SK-N-MC (cell line): ENCODE data around the gene MAP6.

ENCODE experiments used
- EZH2 ChIP-seq: fragments of 200-600 bp; sonication (generic); IDR thresholded peaks from one replicate; pipeline ENCODE4 v1.6.1; 2017; ENCODE audit warnings: antibody characterized with exemption
- FOXP2 ChIP-seq: optimal IDR thresholded peaks from 2 replicates; pipeline ENCODE3; 2011; ENCODE audit warnings: mild to moderate bottlenecking, moderate library complexity; ENCODE audit not compliant: insufficient read depth; ENCODE audit errors: extremely low read length, control extremely low read depth
- POLR2AphosphoS5 ChIP-seq: IDR thresholded peaks from 2 replicates; pipeline ENCODE4 v1.6.1; 2012; ENCODE audit warnings: mild to moderate bottlenecking, low read depth, low read length, borderline replicate concordance

DNA sequence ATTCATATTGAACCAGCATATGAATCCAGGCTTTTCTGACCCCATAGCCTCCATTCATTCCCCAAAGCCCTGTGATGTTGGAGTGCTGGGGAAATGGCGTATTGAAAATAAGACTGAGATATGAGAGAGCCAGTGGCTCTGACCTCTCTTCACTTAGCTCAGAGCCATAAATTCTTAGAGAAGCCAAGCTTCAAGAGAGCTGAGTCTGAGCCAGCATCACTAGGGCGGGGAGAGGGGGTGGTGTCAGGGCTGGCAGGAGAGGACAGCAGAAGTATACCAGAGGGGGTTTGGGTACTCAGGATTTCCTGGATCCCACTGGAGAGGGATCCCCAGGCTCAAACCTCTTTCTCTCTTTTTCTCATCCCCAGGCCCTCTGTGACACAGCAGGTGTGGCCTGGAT lies 32.1 kb upstream of the MAP6 start:
- TF ChIP-seq POLR2AphosphoS5: no peak
- TF ChIP-seq EZH2: no peak
- no peak for TF ChIP-seq FOXP2
